WTC11 (cell line): ENCODE results near the gene ADARB2.

ENCODE experiments used
- MAX ChIP-seq: sonication (generic); formaldehyde crosslinking; IDR thresholded peaks from 2 replicates; pipeline ENCODE4 v1.8.0; 2022; ENCODE audit warnings: mild to moderate bottlenecking, missing genetic modification reagents
- ZNF317 ChIP-seq: sonication (generic); formaldehyde crosslinking; IDR thresholded peaks from 2 replicates; pipeline ENCODE4 v1.8.1; 2023; ENCODE audit warnings: low read depth, mild to moderate bottlenecking, moderate library complexity, missing genetic modification reagents, borderline replicate concordance
- ZNF512 ChIP-seq: sonication (generic); formaldehyde crosslinking; IDR thresholded peaks from 2 replicates; pipeline ENCODE4 v1.8.1; 2022; ENCODE audit warnings: missing genetic modification reagents, borderline replicate concordance
- TF ChIP-seq, protein P1 (sequence below): sonication (generic); formaldehyde crosslinking; IDR thresholded peaks from 2 replicates; pipeline ENCODE4 v1.8.0; 2023; ENCODE audit warnings: mild to moderate bottlenecking, missing genetic modification reagents

- TF ChIP-seq ZNF512 (CRISPR knock-in tag) (no peak), ZNF317 (CRISPR knock-in tag) (no peak), MAX (CRISPR knock-in tag) (no peak)
- TF ChIP-seq, protein P1, sequence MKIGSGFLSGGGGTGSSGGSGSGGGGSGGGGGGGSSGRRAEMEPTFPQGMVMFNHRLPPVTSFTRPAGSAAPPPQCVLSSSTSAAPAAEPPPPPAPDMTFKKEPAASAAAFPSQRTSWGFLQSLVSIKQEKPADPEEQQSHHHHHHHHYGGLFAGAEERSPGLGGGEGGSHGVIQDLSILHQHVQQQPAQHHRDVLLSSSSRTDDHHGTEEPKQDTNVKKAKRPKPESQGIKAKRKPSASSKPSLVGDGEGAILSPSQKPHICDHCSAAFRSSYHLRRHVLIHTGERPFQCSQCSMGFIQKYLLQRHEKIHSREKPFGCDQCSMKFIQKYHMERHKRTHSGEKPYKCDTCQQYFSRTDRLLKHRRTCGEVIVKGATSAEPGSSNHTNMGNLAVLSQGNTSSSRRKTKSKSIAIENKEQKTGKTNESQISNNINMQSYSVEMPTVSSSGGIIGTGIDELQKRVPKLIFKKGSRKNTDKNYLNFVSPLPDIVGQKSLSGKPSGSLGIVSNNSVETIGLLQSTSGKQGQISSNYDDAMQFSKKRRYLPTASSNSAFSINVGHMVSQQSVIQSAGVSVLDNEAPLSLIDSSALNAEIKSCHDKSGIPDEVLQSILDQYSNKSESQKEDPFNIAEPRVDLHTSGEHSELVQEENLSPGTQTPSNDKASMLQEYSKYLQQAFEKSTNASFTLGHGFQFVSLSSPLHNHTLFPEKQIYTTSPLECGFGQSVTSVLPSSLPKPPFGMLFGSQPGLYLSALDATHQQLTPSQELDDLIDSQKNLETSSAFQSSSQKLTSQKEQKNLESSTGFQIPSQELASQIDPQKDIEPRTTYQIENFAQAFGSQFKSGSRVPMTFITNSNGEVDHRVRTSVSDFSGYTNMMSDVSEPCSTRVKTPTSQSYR, result no peak
Measured at GRCh38 chr10:1483826-1484225, 253.5 kb downstream of the ADARB2 start.
